Measurements from ENCODE around the gene PAM. TPM values are rescaled to one million over a fixed set of nuclear protein-coding genes. Genes with fewer than 3 reads are reported as not detected.

Gene PAM
- total RNA-seq, 4 donors from 2014 or later: 41.5 to 92.8 (median 48.2) TPM

- Histone ChIP-seq H3K27ac (no peak overlapping the region), H3K4me3 (no peak overlapping the region), H3K36me3 (peaks cover 27% of the 10 kb centered on the region), H3K27me3 (no peaks in the 10 kb centered on the region), H3K9me3 (no peaks in the 10 kb centered on the region), H3K4me1 (no peaks in the 10 kb centered on the region)
- 86% methylated on average over 1 of the region's 1 CpG for WGBS
- TF ChIP-seq POLR2AphosphoS5 (IDR thresholded peaks at IDR 0.05) (no peak), CTCF (IDR thresholded peaks at IDR 0.05) (no peak), EP300 (IDR thresholded peaks at IDR 0.05) (no peak), POLR2A (IDR thresholded peaks at IDR 0.05) (no peak)
- DNase-seq (ENCODE audit: low spot score in 2 of 2): no peak
Observed at GRCh38 chr5:103019804-103020203, 264.7 kb downstream of the PAM start.

GRCh38 chr5:103021314-103021713 lies 266.2 kb downstream of the PAM start:
- no peaks in the 10 kb centered on the region for H3K4me1 ChIP-seq
- H3K27me3 ChIP-seq: no peaks in the 10 kb centered on the region
- H3K36me3 ChIP-seq: peaks cover 34% of the 10 kb centered on the region
- no peak for TF ChIP-seq POLR2A (IDR thresholded peaks at IDR 0.05)
- no peak for TF ChIP-seq POLR2AphosphoS5 (IDR thresholded peaks at IDR 0.05)
- TF ChIP-seq EP300 (IDR thresholded peaks at IDR 0.05): no peak
- TF ChIP-seq CTCF (IDR thresholded peaks at IDR 0.05): no peak
- no peak overlapping the region for H3K4me3 ChIP-seq
- WGBS: 88% methylated on average over 2 of the region's 2 CpGs
- no peaks in the 10 kb centered on the region for H3K9me3 ChIP-seq
- no peak overlapping the region for H3K27ac ChIP-seq
- no peak for DNase-seq (ENCODE audit: low spot score in 2 of 2)

GRCh38 chr5:103027267-103027666 lies 272.2 kb downstream of the PAM start:
- H3K4me1 ChIP-seq: no peaks in the 10 kb centered on the region
- H3K4me3 ChIP-seq: no peak overlapping the region
- H3K27ac ChIP-seq: no peak overlapping the region
- TF ChIP-seq CTCF (IDR thresholded peaks at IDR 0.05) (no peak), POLR2AphosphoS5 (IDR thresholded peaks at IDR 0.05) (no peak), EP300 (IDR thresholded peaks at IDR 0.05) (no peak), POLR2A (IDR thresholded peaks at IDR 0.05) (no peak)
- peaks cover 51% of the 10 kb centered on the region for H3K36me3 ChIP-seq
- H3K9me3 ChIP-seq: no peaks in the 10 kb centered on the region
- H3K27me3 ChIP-seq: no peaks in the 10 kb centered on the region
- no peak for DNase-seq (ENCODE audit: low spot score in 2 of 2)
- WGBS: 72% methylated on average over 2 of the region's 2 CpGs

GRCh38 chr5:103031607-103032006 lies 276.5 kb downstream of the PAM start:
- no peaks in the 10 kb centered on the region for H3K4me1 ChIP-seq
- no peaks in the 10 kb centered on the region for H3K27me3 ChIP-seq
- H3K27ac ChIP-seq: no peak overlapping the region
- TF ChIP-seq CTCF (IDR thresholded peaks at IDR 0.05) (no peak), EP300 (IDR thresholded peaks at IDR 0.05) (no peak), POLR2A (IDR thresholded peaks at IDR 0.05) (no peak), POLR2AphosphoS5 (IDR thresholded peaks at IDR 0.05) (no peak)
- no peaks in the 10 kb centered on the region for H3K9me3 ChIP-seq
- no peak overlapping the region for H3K4me3 ChIP-seq
- H3K36me3 ChIP-seq: peaks cover 37% of the 10 kb centered on the region
- DNase-seq (ENCODE audit: low spot score in 2 of 2): no peak

GRCh38 chr5:103033696-103034095 lies 278.6 kb downstream of the PAM start:
- WGBS: 93% methylated on average over 5 of the region's 6 CpGs
- TF ChIP-seq POLR2AphosphoS5 (IDR thresholded peaks at IDR 0.05) (no peak), EP300 (IDR thresholded peaks at IDR 0.05) (no peak), POLR2A (IDR thresholded peaks at IDR 0.05) (no peak), CTCF (IDR thresholded peaks at IDR 0.05) (no peak)
- no peaks in the 10 kb centered on the region for H3K9me3 ChIP-seq

More at GRCh38 chr5:103033696-103034095, 278.6 kb downstream of the PAM start:
- Histone ChIP-seq H3K4me1 (no peaks in the 10 kb centered on the region), H3K36me3 (peaks cover 25% of the 10 kb centered on the region), H3K4me3 (no peak overlapping the region), H3K27me3 (no peaks in the 10 kb centered on the region), H3K27ac (no peak overlapping the region)
- no peak for DNase-seq (ENCODE audit: low spot score in 2 of 2)
